Lower leg skin (tissue), 3 donors: Measurements from ENCODE around the gene CHID1.

Experiments used
- CTCF ChIP-seq, 3 donors: fragments of 450-650 bp; IDR thresholded peaks; one replicate each; pipeline ENCODE4 v1.5.1; 2016; ENCODE audit warnings: antibody characterized with exemption in 3 of 3, mild to moderate bottlenecking in 3 of 3, moderate library complexity in 2 of 3
- POLR2A ChIP-seq, 2 donors: fragments of 450-650 bp; IDR thresholded peaks; one replicate each; pipeline ENCODE4 v1.6.1; 2016 to 2017; ENCODE audit warnings: antibody characterized with exemption in 2 of 2, mild to moderate bottlenecking in 1 of 2, moderate library complexity in 1 of 2

DNA sequence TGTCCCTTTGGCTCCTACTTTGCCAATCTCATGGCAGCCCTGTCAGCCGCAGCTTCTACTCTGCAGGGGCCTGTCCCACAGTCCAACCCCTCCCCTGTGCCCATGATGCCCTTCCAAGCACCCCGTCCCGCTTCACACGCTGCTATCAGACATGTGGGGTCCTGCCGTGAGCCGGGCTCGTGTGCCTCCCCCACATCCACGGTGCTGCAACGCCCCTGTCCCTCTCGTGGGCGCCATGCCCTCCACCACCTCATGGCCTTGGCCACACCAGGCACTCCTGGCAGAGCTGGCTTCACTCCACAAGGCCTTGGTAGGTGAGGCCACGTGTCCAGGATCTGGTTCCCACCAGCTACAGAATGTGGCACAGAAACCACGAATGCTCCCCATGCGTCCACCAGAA is 23.0 kb downstream of the CHID1 start:
- no peak for TF ChIP-seq CTCF (IDR thresholded peaks at IDR 0.05)
- TF ChIP-seq POLR2A (IDR thresholded peaks at IDR 0.05) = no peak
